Mesendoderm (in vitro differentiated cells): ENCODE measurements around the gene GRIA2. TPM values are rescaled to one million over a fixed set of nuclear protein-coding genes. Genes with fewer than 3 reads are reported as not detected.

ENCODE experiments used
- DNase-seq: peaks from one replicate; pipeline ENCODE4 v3.0.0; 2013
- H2AK5ac ChIP-seq: 2 replicates; pipeline ENCODE4 v1.6.1; 2013; ENCODE audit warnings: low read length, inconsistent platforms
- H2BK120ac ChIP-seq: 2 replicates; pipeline ENCODE4 v1.6.1; 2013; ENCODE audit warnings: low read depth, mild to moderate bottlenecking, low read length, moderate library complexity, mixed read lengths
- H2BK15ac ChIP-seq: replicated peaks from 2 replicates; pipeline ENCODE4 v1.6.1; 2013; ENCODE audit warnings: low read depth, mild to moderate bottlenecking, moderate library complexity
- H2BK5ac ChIP-seq: 2 replicates; pipeline ENCODE4 v1.6.1; 2013; ENCODE audit warnings: low read length, inconsistent platforms
- H3K18ac ChIP-seq: 2 replicates; pipeline ENCODE4 v1.6.1; 2013; ENCODE audit warnings: mild to moderate bottlenecking, low read length, mixed read lengths
- H3K23ac ChIP-seq: one replicate; pipeline ENCODE4 v1.6.1; 2013; ENCODE audit warnings: low read length
- H3K27ac ChIP-seq: 2 replicates; pipeline ENCODE4 v1.5.1; 2013; ENCODE audit warnings: low read depth, mild to moderate bottlenecking, inconsistent platforms, low read length, moderate library complexity
- H3K27me3 ChIP-seq: 2 replicates; pipeline ENCODE4 v1.6.1; 2013; ENCODE audit warnings: low read length, control low read depth, mild to moderate bottlenecking, inconsistent platforms; ENCODE audit not compliant: insufficient read depth, poor library complexity
- H3K36me3 ChIP-seq: 2 replicates; pipeline ENCODE4 v1.6.1; 2013; ENCODE audit warnings: low read length, inconsistent platforms; ENCODE audit not compliant: control insufficient read depth, insufficient read depth
- H3K4ac ChIP-seq: one replicate; pipeline ENCODE4 v1.6.1; 2013; ENCODE audit warnings: low read depth, mild to moderate bottlenecking, low read length, moderate library complexity
- H3K4me1 ChIP-seq: 2 replicates; pipeline ENCODE4 v1.6.1; 2013; ENCODE audit warnings: low read depth, low read length, inconsistent platforms; ENCODE audit not compliant: control insufficient read depth
- H3K4me2 ChIP-seq: 2 replicates; pipeline ENCODE4 v1.6.1; 2013; ENCODE audit warnings: low read length
- H3K4me3 ChIP-seq: 2 replicates; pipeline ENCODE4 v1.5.1; 2013; ENCODE audit warnings: mild to moderate bottlenecking, low read length
- H3K56ac ChIP-seq: one replicate; pipeline ENCODE4 v1.6.1; 2013; ENCODE audit warnings: low read length
- H3K79me1 ChIP-seq: 2 replicates; pipeline ENCODE4 v1.6.1; 2013; ENCODE audit warnings: low read length, inconsistent platforms
- H3K79me2 ChIP-seq: 2 replicates; pipeline ENCODE4 v1.6.1; 2013; ENCODE audit warnings: mild to moderate bottlenecking, low read length; ENCODE audit not compliant: control insufficient read depth, insufficient read depth
- H3K9ac ChIP-seq: 2 replicates; pipeline ENCODE4 v1.6.1; 2013; ENCODE audit warnings: low read length, inconsistent platforms
- H4K5ac ChIP-seq: one replicate; pipeline ENCODE4 v1.6.1; 2013; ENCODE audit warnings: low read length
- H4K8ac ChIP-seq: one replicate; pipeline ENCODE4 v1.6.1; 2013; ENCODE audit warnings: low read depth, mild to moderate bottlenecking, control low read depth, low read length, moderate library complexity
- WGBS: extraction: QIAGEN DNeasy Blood & Tissue Kit; methylation state at CpG from one replicate; pipeline ENCODE4 v1.1.7; 2013; ENCODE audit warnings: low lambda C conversion rate, missing lambda C conversion rate; ENCODE audit not compliant: insufficient coverage; ENCODE audit errors: extremely low coverage; 5-methylcytosine and 5-hydroxymethylcytosine counted together
- small RNA-seq: library from polyadenylated mRNA; stranded (forward); fragments of <200 nt; extraction: miRNeasy Mini kit (QIAGEN cat#:217004); gene quantifications from one replicate; pipeline ENCODE3, GENCODE V24; 2013; ENCODE audit not compliant: insufficient read depth

The GRIA2 gene

GRCh38 chr4:157372154-157372553 is 151.6 kb downstream of the GRIA2 start:
- H3K4me2 ChIP-seq = no peak overlapping the region
- no CpG with 5 or more reads among the region's 3 CpGs for WGBS
- no peak overlapping the region for H4K5ac ChIP-seq
- no peaks in the 10 kb centered on the region for H3K27me3 ChIP-seq
- no peak overlapping the region for H3K23ac ChIP-seq
- H3K79me1 ChIP-seq = no peaks in the 10 kb centered on the region
- H3K4me3 ChIP-seq = no peak overlapping the region
- no peak overlapping the region for H3K56ac ChIP-seq
- H3K36me3 ChIP-seq = no peaks in the 10 kb centered on the region
- no peak overlapping the region for H2BK15ac ChIP-seq
- H3K9ac ChIP-seq = no peak overlapping the region
- H3K18ac ChIP-seq = no peak overlapping the region
- no peak overlapping the region for H3K4ac ChIP-seq
- DNase-seq = no peak
- H2BK120ac ChIP-seq = no peak overlapping the region
- H3K4me1 ChIP-seq = no peaks in the 10 kb centered on the region
- H2AK5ac ChIP-seq = no peak overlapping the region
- H3K27ac ChIP-seq = no peak overlapping the region
- H3K79me2 ChIP-seq = no peaks in the 10 kb centered on the region
- no peak overlapping the region for H4K8ac ChIP-seq
- H2BK5ac ChIP-seq = no peak overlapping the region

GRCh38 chr4:157372567-157372966 is 152.0 kb downstream of the GRIA2 start:
- Histone ChIP-seq H3K4me3 (no peak overlapping the region), H2BK15ac (no peak overlapping the region), H3K27ac (no peak overlapping the region), H3K79me1 (no peaks in the 10 kb centered on the region), H3K27me3 (no peaks in the 10 kb centered on the region), H2BK5ac (no peak overlapping the region), H3K9ac (no peak overlapping the region), H3K23ac (no peak overlapping the region), H3K56ac (no peak overlapping the region), H3K4me1 (no peaks in the 10 kb centered on the region), H2AK5ac (no peak overlapping the region), H3K4me2 (no peak overlapping the region), H2BK120ac (no peak overlapping the region), H3K4ac (no peak overlapping the region), H4K8ac (no peak overlapping the region), H3K79me2 (no peaks in the 10 kb centered on the region), H3K36me3 (no peaks in the 10 kb centered on the region), H4K5ac (no peak overlapping the region), H3K18ac (no peak overlapping the region)
- no peak for DNase-seq
- WGBS = no CpG with 5 or more reads among the region's 3 CpGs

GRCh38 chr4:157389741-157390140 is 169.2 kb downstream of the GRIA2 start:
- Histone ChIP-seq H3K79me1 (no peaks in the 10 kb centered on the region), H3K36me3 (no peaks in the 10 kb centered on the region), H2AK5ac (no peak overlapping the region)

GRCh38 chr4:157405070-157405469 is 184.5 kb downstream of the GRIA2 start:
- no peak overlapping the region for H4K8ac ChIP-seq
- H3K23ac ChIP-seq = no peak overlapping the region
- H3K79me2 ChIP-seq = no peaks in the 10 kb centered on the region
- H3K36me3 ChIP-seq = no peaks in the 10 kb centered on the region
- H3K4me1 ChIP-seq = no peaks in the 10 kb centered on the region
- no peak overlapping the region for H3K18ac ChIP-seq
- DNase-seq = peak; percentile 22
- H3K4me3 ChIP-seq = no peak overlapping the region
- no peak overlapping the region for H2BK15ac ChIP-seq
- H3K4ac ChIP-seq = no peak overlapping the region
- no peak overlapping the region for H3K4me2 ChIP-seq
- no peak overlapping the region for H4K5ac ChIP-seq
- no peak overlapping the region for H3K56ac ChIP-seq
- no peak overlapping the region for H2BK5ac ChIP-seq
- H2BK120ac ChIP-seq = no peak overlapping the region
- no peak overlapping the region for H3K27ac ChIP-seq
- no peaks in the 10 kb centered on the region for H3K27me3 ChIP-seq
- H3K9ac ChIP-seq = no peak overlapping the region
- H3K79me1 ChIP-seq = no peaks in the 10 kb centered on the region
- no peak overlapping the region for H2AK5ac ChIP-seq

More at GRCh38 chr4:157389741-157390140, 169.2 kb downstream of the GRIA2 start:
- no peaks in the 10 kb centered on the region for H3K79me2 ChIP-seq
- H2BK5ac ChIP-seq = no peak overlapping the region
- no peak overlapping the region for H3K23ac ChIP-seq
- H3K56ac ChIP-seq = no peak overlapping the region
- no peak overlapping the region for H4K8ac ChIP-seq
- no CpG with 5 or more reads among the region's 3 CpGs for WGBS
- no peak overlapping the region for H4K5ac ChIP-seq
- no peak for DNase-seq
- no peak overlapping the region for H3K4me3 ChIP-seq
- no peak overlapping the region for H3K4me2 ChIP-seq
- no peak overlapping the region for H3K4ac ChIP-seq
- no peak overlapping the region for H3K18ac ChIP-seq
- no peak overlapping the region for H2BK120ac ChIP-seq
- H2BK15ac ChIP-seq = no peak overlapping the region
- no peak overlapping the region for H3K27ac ChIP-seq
- H3K9ac ChIP-seq = no peak overlapping the region
- H3K27me3 ChIP-seq = no peaks in the 10 kb centered on the region
- H3K4me1 ChIP-seq = no peaks in the 10 kb centered on the region

Small RNAs within 50 kb of the gene (small RNA-seq; reads per million reads assigned to genes)
- not detected for gene RNU6-582P
